Sigmoid colon (tissue), 7 donors: Measurements from ENCODE around the gene ELF2. TPM values are rescaled to one million over a fixed set of nuclear protein-coding genes. Genes with fewer than 3 reads are reported as not detected.

Experiments
- DNase-seq: peaks from one replicate; pipeline ENCODE4 v3.0.0-alpha.2; 2019
- H3K27ac ChIP-seq, 4 donors: fragments of 200-600 bp; sonication (generic); one replicate each; pipeline ENCODE4 v1.5.1; 2016 to 2019; ENCODE audit warnings: mild to moderate bottlenecking in 1 of 4
- H3K27me3 ChIP-seq, 3 donors: fragments of 200-600 bp; sonication (generic); one replicate each; pipeline ENCODE4 v1.5.1; 2019; ENCODE audit warnings: mild to moderate bottlenecking in 1 of 3
- H3K36me3 ChIP-seq, 4 donors: fragments of 200-600 bp; sonication (generic); one replicate each; pipeline ENCODE4 v1.5.1; 2016 to 2019
- H3K4me1 ChIP-seq, 4 donors: fragments of 200-600 bp; sonication (generic); one replicate each; pipeline ENCODE4 v1.5.1; 2017 to 2019
- H3K4me3 ChIP-seq, 4 donors: fragments of 200-600 bp; sonication (generic); one replicate each; pipeline ENCODE4 v1.5.1; 2017 to 2019; ENCODE audit warnings: mild to moderate bottlenecking in 2 of 4, moderate library complexity in 1 of 4
- H3K9me3 ChIP-seq, 4 donors: fragments of 200-600 bp in 3 of 4; sonication (generic) in 3 of 4; one replicate each; pipeline versions ENCODE4 v1.5.1 to v1.6.1; 2013 to 2019
- EP300 ChIP-seq, 4 donors: sonication (generic); formaldehyde crosslinking; IDR thresholded peaks; one replicate each; pipeline ENCODE4 v1.6.1; 2017; ENCODE audit warnings: antibody characterized with exemption in 4 of 4
- POLR2A ChIP-seq, 2 donors: fragments of 450-650 bp; IDR thresholded peaks; one replicate each; pipeline ENCODE4 v1.6.1; 2016; ENCODE audit warnings: antibody characterized with exemption in 2 of 2, mild to moderate bottlenecking in 2 of 2, moderate library complexity in 2 of 2
- POLR2AphosphoS5 ChIP-seq, 4 donors: sonication (generic); formaldehyde crosslinking; IDR thresholded peaks; one replicate each; pipeline ENCODE4 v1.6.1; 2017; ENCODE audit warnings: antibody characterized with exemption in 4 of 4
- WGBS, 2 donors: extraction: QIAGEN DNeasy Blood & Tissue Kit; methylation state at CpG; one replicate each; pipeline ENCODE4 v1.1.7; 2013; 5-methylcytosine and 5-hydroxymethylcytosine counted together
- intact Hi-C: fragments of 100-400 bp; cut with DNase I; formaldehyde crosslinking; loops from one replicate; pipeline ENCODE4 v1.15.1; 2023
- polyA plus RNA-seq, 3 donors: library from polyadenylated mRNA; stranded (reverse); fragments of 200-250 nt; gene quantifications; one replicate each; pipeline ENCODE4 v1.2.3, GENCODE V29; 2013
- total RNA-seq, 4 donors: library from RNA; depleted of rRNA; stranded (reverse); fragments of >200 nt; gene quantifications; one replicate each; pipeline ENCODE4 v1.1.0, GENCODE V29; 2016
- TF ChIP-seq, protein P1 (sequence below), 4 experiments: fragments of 450-650 bp in 3 of 4; fragments of 200-600 bp in 1 of 4; IDR thresholded peaks; one replicate each; pipeline ENCODE4 v1.5.1; 2016 to 2019; ENCODE audit warnings: antibody characterized with exemption in 4 of 4, mild to moderate bottlenecking in 3 of 4, moderate library complexity in 2 of 4
- donor health status: healthy with polysubstance abuse.
- donor health status: Bipolar disorder and iron deficiency.
- donor health status: healthy.

ELF2 gene
- total and polyA plus RNA-seq, 7 donors: 9.9 to 83.6 (median 61.4) TPM

DNA sequence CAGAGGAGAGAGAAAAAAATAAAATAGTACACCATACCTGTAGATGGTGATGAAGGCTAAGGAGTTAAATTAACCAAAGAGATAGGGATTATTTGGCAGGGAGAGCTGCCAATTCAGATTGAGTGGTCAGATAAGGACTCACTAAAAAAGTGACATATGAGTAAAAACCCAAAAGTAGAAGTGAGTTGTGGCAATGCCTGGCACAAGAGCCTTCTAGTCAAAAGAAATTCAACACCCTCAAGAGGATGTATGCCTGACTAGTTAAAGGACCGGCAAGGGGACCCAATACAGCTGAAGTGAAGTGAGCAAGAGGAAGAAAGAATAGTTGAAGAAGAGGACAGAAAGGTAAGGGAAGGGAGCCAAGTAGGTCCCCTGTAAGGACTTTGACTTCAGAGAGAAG is 34.9 kb downstream of the ELF2 start:
- peaks cover 0 to 36% (median 31%) of the 10 kb centered on the region in 4 donors for H3K4me1 ChIP-seq
- no peak overlapping the region for H3K4me3 ChIP-seq
- TF ChIP-seq, protein P1, sequence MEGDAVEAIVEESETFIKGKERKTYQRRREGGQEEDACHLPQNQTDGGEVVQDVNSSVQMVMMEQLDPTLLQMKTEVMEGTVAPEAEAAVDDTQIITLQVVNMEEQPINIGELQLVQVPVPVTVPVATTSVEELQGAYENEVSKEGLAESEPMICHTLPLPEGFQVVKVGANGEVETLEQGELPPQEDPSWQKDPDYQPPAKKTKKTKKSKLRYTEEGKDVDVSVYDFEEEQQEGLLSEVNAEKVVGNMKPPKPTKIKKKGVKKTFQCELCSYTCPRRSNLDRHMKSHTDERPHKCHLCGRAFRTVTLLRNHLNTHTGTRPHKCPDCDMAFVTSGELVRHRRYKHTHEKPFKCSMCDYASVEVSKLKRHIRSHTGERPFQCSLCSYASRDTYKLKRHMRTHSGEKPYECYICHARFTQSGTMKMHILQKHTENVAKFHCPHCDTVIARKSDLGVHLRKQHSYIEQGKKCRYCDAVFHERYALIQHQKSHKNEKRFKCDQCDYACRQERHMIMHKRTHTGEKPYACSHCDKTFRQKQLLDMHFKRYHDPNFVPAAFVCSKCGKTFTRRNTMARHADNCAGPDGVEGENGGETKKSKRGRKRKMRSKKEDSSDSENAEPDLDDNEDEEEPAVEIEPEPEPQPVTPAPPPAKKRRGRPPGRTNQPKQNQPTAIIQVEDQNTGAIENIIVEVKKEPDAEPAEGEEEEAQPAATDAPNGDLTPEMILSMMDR (IDR thresholded peaks at IDR 0.05): no peak
- TF ChIP-seq POLR2AphosphoS5 (IDR thresholded peaks at IDR 0.05) (no peak), POLR2A (IDR thresholded peaks at IDR 0.05) (no peak), EP300 (IDR thresholded peaks at IDR 0.05) (no peak)
- H3K36me3 ChIP-seq: peaks cover 0 to 12% (median 3%) of the 10 kb centered on the region in 4 donors
- DNase-seq: no peak
- H3K9me3 ChIP-seq: no peaks in the 10 kb centered on the region
- 69 to 84% methylated on average over 1 of the region's 1 CpG for WGBS, 2 donors
- no peaks in the 10 kb centered on the region for H3K27me3 ChIP-seq
- intact Hi-C loops: no loop called here
- no peak overlapping the region for H3K27ac ChIP-seq

DNA sequence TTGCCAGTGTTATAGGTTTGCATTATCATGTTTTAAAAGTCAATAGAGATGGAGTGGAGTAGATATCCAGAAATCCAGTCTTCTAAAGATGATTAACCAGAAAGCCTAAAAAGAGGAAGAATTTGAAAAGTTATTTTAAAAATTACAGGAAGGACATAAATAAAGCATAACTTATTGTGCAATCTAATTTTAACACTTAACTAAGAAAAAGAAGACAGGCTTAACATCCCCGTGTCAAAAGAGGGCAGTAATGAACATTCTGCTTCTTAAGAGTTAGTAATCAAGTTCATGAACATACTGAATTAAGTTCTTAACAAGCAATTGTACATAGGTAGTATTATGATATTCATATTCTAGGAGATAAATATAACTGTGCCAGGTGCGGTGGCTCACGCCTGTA is 39.3 kb downstream of the ELF2 start:
- H3K36me3 ChIP-seq: peaks cover 0 to 38% (median 3%) of the 10 kb centered on the region in 4 donors
- H3K9me3 ChIP-seq: no peaks in the 10 kb centered on the region
- DNase-seq: no peak
- H3K27ac ChIP-seq: no peak overlapping the region
- H3K4me1 ChIP-seq: peaks cover 0 to 13% (median 9%) of the 10 kb centered on the region in 4 donors
- H3K27me3 ChIP-seq: no peaks in the 10 kb centered on the region
- intact Hi-C loops: no loop called here
- 88 to 93% methylated on average over 3 of the region's 3 CpGs for WGBS, 2 donors
- TF ChIP-seq, protein P1 (IDR thresholded peaks at IDR 0.05): no peak
- no peak overlapping the region for H3K4me3 ChIP-seq

DNA sequence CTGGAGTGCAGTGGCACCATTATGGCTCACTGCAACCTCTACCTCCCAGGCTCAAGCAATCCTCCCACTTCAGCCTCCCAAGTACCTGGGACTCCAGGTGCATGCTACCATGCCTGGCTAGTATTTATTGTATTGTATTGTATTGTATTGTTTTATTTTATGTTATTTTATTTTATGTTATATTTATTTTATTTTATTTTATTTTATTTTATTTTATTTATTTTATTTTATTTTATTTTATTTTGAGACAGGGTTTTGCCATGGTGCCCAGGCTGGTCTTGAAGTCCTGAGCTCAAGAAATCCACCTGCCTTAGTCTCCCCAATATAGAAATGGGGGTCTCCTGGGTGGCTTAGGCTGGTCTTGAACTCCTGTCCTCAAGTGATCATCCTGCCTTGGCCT is 42.6 kb downstream of the ELF2 start:
- no peaks in the 10 kb centered on the region for H3K27me3 ChIP-seq
- H3K36me3 ChIP-seq: peaks cover 0 to 38% (median 3%) of the 10 kb centered on the region in 4 donors
- peaks cover 0 to 29% (median 18%) of the 10 kb centered on the region in 4 donors for H3K4me1 ChIP-seq
- H3K4me3 ChIP-seq: no peak overlapping the region
- no peak for TF ChIP-seq POLR2AphosphoS5 (IDR thresholded peaks at IDR 0.05)
- no peak for TF ChIP-seq POLR2A (IDR thresholded peaks at IDR 0.05)
- TF ChIP-seq, protein P1 (IDR thresholded peaks at IDR 0.05): no peak
- no peak for TF ChIP-seq EP300 (IDR thresholded peaks at IDR 0.05)
- DNase-seq: no peak
- no peaks in the 10 kb centered on the region for H3K9me3 ChIP-seq
- intact Hi-C loops: no loop called here
- no peak overlapping the region for H3K27ac ChIP-seq

- Histone ChIP-seq H3K4me3 (no peak overlapping the region), H3K9me3 (no peaks in the 10 kb centered on the region), H3K4me1 (peaks cover 0 to 29% (median 18%) of the 10 kb centered on the region in 4 donors), H3K27me3 (no peaks in the 10 kb centered on the region), H3K36me3 (peaks cover 0 to 24% (median 0%) of the 10 kb centered on the region in 4 donors), H3K27ac (peak overlapping the region in 3 of 4 donors; percentile 50 to 56 (median 53))
- TF ChIP-seq POLR2A (IDR thresholded peaks at IDR 0.05): no peak
- TF ChIP-seq POLR2AphosphoS5 (IDR thresholded peaks at IDR 0.05): peak in 2 of 4 donors; percentile 7 to 15
- WGBS, 2 donors: 88 to 90% methylated on average over 3 of the region's 3 CpGs
- no peak for DNase-seq
- intact Hi-C loops: no loop called here
Measured at GRCh38 chr4:139131209-139131870, 45.7 kb downstream of the ELF2 start.

DNA sequence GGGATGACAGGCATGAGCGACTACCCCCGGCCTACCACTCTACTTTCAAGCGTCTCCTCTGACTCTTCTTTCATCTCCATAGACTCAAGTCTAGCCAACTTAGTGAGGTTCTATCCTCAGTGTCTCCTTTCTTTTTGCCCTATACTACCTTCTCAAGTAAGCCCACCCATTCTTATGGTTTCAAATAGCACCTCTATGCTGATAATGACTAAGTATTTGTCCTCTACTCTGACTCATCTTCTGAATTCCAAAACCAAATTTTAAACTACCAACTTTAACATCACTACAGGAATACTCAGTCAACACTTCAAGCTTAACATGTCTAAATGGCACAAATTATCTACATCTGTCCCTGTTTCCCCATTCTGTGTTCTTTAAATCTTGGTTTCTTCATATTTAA is 47.8 kb downstream of the ELF2 start:
- TF ChIP-seq POLR2A (IDR thresholded peaks at IDR 0.05) (no peak), POLR2AphosphoS5 (IDR thresholded peaks at IDR 0.05) (no peak), EP300 (IDR thresholded peaks at IDR 0.05) (no peak)
- TF ChIP-seq, protein P1 (IDR thresholded peaks at IDR 0.05): no peak
- H3K36me3 ChIP-seq: peaks cover 0 to 15% (median 0%) of the 10 kb centered on the region in 4 donors
- DNase-seq: no peak
- H3K27me3 ChIP-seq: no peaks in the 10 kb centered on the region
- peaks cover 0 to 29% (median 18%) of the 10 kb centered on the region in 4 donors for H3K4me1 ChIP-seq
- no peak overlapping the region for H3K4me3 ChIP-seq
- intact Hi-C loops: no loop called here
- no peaks in the 10 kb centered on the region for H3K9me3 ChIP-seq
- WGBS, 2 donors: 78 to 97% methylated on average over 3 of the region's 3 CpGs
- no peak overlapping the region for H3K27ac ChIP-seq
